GM23338 (cell line): Measurements from ENCODE around the gene GTF2E1. TPM values are rescaled to one million over a fixed set of nuclear protein-coding genes. Genes with fewer than 3 reads are reported as not detected.

Source experiments
- ATAC-seq: fragments of 200-7000 bp; cut with Tn5 transposase; 3 replicates; pipeline ENCODE4 v1.9.1; 2020
- DNase-seq: peaks from one replicate; pipeline ENCODE4 v3.0.0-alpha.2; 2015; ENCODE audit warnings: low spot score
- H2AFZ ChIP-seq: fragments of 200-600 bp; sonication (generic); 2 replicates; pipeline ENCODE4 v1.8.0; 2016; ENCODE audit warnings: antibody characterized with exemption, mild to moderate bottlenecking, moderate library complexity
- H3F3A ChIP-seq: fragments of 200-600 bp; sonication (generic); replicated peaks from 2 replicates; pipeline ENCODE4 v1.8.0; 2017; ENCODE audit warnings: antibody characterized with exemption, mixed run types, low read depth
- H3K27ac ChIP-seq: fragments of 200-600 bp; sonication (generic); 2 replicates; pipeline ENCODE4 v1.6.1; 2016; ENCODE audit warnings: low read depth
- H3K27me3 ChIP-seq: fragments of 200-600 bp; sonication (generic); 2 replicates; pipeline ENCODE4 v1.8.0; 2016; ENCODE audit warnings: mild to moderate bottlenecking, mixed run types, moderate library complexity; ENCODE audit not compliant: insufficient read depth
- H3K36me3 ChIP-seq: fragments of 200-600 bp; sonication (generic); 2 replicates; pipeline ENCODE4 v1.8.0; 2016; ENCODE audit warnings: mild to moderate bottlenecking; ENCODE audit not compliant: insufficient read depth
- H3K4me1 ChIP-seq: fragments of 200-600 bp; sonication (generic); 2 replicates; pipeline ENCODE4 v1.8.0; 2016; ENCODE audit warnings: mild to moderate bottlenecking, moderate library complexity; ENCODE audit not compliant: insufficient read depth
- H3K4me2 ChIP-seq: fragments of 200-600 bp; sonication (generic); 2 replicates; pipeline ENCODE4 v1.7.1; 2017; ENCODE audit warnings: mixed run types
- H3K4me3 ChIP-seq: fragments of 200-600 bp; sonication (generic); 2 replicates; pipeline ENCODE4 v1.6.1; 2016; ENCODE audit warnings: mixed run types
- H3K79me2 ChIP-seq: fragments of 200-600 bp; sonication (generic); replicated peaks from 2 replicates; pipeline ENCODE4 v1.8.0; 2017; ENCODE audit warnings: mild to moderate bottlenecking; ENCODE audit not compliant: insufficient read depth
- H3K9me2 ChIP-seq: fragments of 200-600 bp; sonication (generic); 2 replicates; pipeline ENCODE4 v1.8.0; 2017; ENCODE audit not compliant: insufficient read depth
- H4K20me1 ChIP-seq: fragments of 200-600 bp; sonication (generic); replicated peaks from 2 replicates; pipeline ENCODE4 v1.8.0; 2017; ENCODE audit warnings: mild to moderate bottlenecking; ENCODE audit not compliant: insufficient read depth
- H3K27ac Mint-ChIP-seq: 2 replicates; pipeline ENCODE4 v1.8.0; 2020; ENCODE audit warnings: inconsistent platforms, mild to moderate bottlenecking, moderate library complexity, mixed read lengths
- H3K27me3 Mint-ChIP-seq: 3 replicates; pipeline ENCODE4 v1.8.0; 2022; ENCODE audit warnings: low read depth, mild to moderate bottlenecking, moderate library complexity, mixed read lengths, inconsistent platforms; ENCODE audit not compliant: insufficient read depth, poor library complexity
- H3K36me3 Mint-ChIP-seq: 3 replicates; pipeline ENCODE4 v1.8.0; 2021; ENCODE audit warnings: low read depth, mild to moderate bottlenecking, inconsistent platforms, moderate library complexity, mixed read lengths
- H3K4me1 Mint-ChIP-seq: 3 replicates; pipeline ENCODE4 v1.8.0; 2020; ENCODE audit warnings: mild to moderate bottlenecking, inconsistent platforms, mixed read lengths
- H3K4me3 Mint-ChIP-seq: 3 replicates; pipeline ENCODE4 v1.8.0; 2021; ENCODE audit warnings: moderate library complexity, mild to moderate bottlenecking, inconsistent platforms, mixed read lengths
- H3K9me3 Mint-ChIP-seq: 3 replicates; pipeline ENCODE4 v1.8.0; 2020; ENCODE audit warnings: moderate library complexity, mild to moderate bottlenecking, inconsistent platforms, mixed read lengths
- CREB1 ChIP-seq: fragments of 250-450 bp; sonication (Bioruptor Pico); IDR thresholded peaks from 2 replicates; pipeline ENCODE4 v1.5.0; 2020; ENCODE audit warnings: low read depth, mild to moderate bottlenecking, moderate library complexity
- EZH2 ChIP-seq: fragments of 200-600 bp; sonication (generic); IDR thresholded peaks from one replicate; pipeline ENCODE4 v1.8.0; 2017; ENCODE audit warnings: antibody characterized with exemption, mild to moderate bottlenecking, low read depth; ENCODE audit not compliant: unreplicated experiment
- JUNB ChIP-seq: IDR thresholded peaks from one replicate; pipeline ENCODE4 v1.6.1; 2016; ENCODE audit warnings: antibody characterized with exemption; ENCODE audit not compliant: unreplicated experiment
- STAT1 ChIP-seq: IDR thresholded peaks from one replicate; pipeline ENCODE4 v1.6.1; 2016; ENCODE audit warnings: antibody characterized with exemption; ENCODE audit not compliant: unreplicated experiment
- polyA plus RNA-seq: library from polyadenylated mRNA; unstranded; fragments of >200 nt; fragmentation: Nextera tagmentation; extraction: Ambion mirVana; gene quantifications from 2 replicates; pipeline ENCODE4 v1.2.1, GENCODE V29; 2016
- total RNA-seq: library from RNA; depleted of rRNA; stranded (reverse); fragments of >200 nt; shearing (Covaris generic); gene quantifications from 2 replicates; pipeline ENCODE4 v1.2.3, GENCODE V29; 2014
- TF ChIP-seq, protein P1 (sequence below): fragments of 250-450 bp; sonication (Bioruptor Pico); IDR thresholded peaks from 2 replicates; pipeline ENCODE4 v1.5.0; 2020; ENCODE audit warnings: mild to moderate bottlenecking, moderate library complexity
- TF ChIP-seq, protein P2 (sequence below): IDR thresholded peaks from one replicate; pipeline ENCODE4 v1.6.1; 2018; ENCODE audit warnings: antibody characterized with exemption; ENCODE audit not compliant: unreplicated experiment

The GTF2E1 gene
- total and polyA plus RNA-seq, 2 experiments from 2014 or later, result 24.3 to 69.0 TPM

DNA sequence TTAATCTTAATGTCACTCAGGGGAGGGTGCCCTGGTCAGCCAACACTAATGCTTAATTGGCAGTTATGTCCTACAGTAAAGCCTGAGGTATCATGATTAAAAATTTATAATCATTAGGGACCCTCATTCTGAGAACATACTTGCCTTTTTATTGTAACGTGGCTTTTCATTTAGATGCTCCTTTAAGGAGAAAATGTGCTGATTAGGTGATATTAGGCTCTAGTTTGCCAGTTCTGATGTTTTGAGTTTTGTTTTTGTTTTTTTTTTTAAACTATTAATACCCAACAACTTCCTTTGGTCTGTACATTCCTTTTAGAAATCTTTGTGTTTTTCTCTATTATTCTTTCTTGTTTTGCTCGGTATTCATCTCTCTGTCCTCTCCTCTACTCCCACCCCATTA is 10.3 kb downstream of the GTF2E1 start (continued):
- TF ChIP-seq, protein P1, sequence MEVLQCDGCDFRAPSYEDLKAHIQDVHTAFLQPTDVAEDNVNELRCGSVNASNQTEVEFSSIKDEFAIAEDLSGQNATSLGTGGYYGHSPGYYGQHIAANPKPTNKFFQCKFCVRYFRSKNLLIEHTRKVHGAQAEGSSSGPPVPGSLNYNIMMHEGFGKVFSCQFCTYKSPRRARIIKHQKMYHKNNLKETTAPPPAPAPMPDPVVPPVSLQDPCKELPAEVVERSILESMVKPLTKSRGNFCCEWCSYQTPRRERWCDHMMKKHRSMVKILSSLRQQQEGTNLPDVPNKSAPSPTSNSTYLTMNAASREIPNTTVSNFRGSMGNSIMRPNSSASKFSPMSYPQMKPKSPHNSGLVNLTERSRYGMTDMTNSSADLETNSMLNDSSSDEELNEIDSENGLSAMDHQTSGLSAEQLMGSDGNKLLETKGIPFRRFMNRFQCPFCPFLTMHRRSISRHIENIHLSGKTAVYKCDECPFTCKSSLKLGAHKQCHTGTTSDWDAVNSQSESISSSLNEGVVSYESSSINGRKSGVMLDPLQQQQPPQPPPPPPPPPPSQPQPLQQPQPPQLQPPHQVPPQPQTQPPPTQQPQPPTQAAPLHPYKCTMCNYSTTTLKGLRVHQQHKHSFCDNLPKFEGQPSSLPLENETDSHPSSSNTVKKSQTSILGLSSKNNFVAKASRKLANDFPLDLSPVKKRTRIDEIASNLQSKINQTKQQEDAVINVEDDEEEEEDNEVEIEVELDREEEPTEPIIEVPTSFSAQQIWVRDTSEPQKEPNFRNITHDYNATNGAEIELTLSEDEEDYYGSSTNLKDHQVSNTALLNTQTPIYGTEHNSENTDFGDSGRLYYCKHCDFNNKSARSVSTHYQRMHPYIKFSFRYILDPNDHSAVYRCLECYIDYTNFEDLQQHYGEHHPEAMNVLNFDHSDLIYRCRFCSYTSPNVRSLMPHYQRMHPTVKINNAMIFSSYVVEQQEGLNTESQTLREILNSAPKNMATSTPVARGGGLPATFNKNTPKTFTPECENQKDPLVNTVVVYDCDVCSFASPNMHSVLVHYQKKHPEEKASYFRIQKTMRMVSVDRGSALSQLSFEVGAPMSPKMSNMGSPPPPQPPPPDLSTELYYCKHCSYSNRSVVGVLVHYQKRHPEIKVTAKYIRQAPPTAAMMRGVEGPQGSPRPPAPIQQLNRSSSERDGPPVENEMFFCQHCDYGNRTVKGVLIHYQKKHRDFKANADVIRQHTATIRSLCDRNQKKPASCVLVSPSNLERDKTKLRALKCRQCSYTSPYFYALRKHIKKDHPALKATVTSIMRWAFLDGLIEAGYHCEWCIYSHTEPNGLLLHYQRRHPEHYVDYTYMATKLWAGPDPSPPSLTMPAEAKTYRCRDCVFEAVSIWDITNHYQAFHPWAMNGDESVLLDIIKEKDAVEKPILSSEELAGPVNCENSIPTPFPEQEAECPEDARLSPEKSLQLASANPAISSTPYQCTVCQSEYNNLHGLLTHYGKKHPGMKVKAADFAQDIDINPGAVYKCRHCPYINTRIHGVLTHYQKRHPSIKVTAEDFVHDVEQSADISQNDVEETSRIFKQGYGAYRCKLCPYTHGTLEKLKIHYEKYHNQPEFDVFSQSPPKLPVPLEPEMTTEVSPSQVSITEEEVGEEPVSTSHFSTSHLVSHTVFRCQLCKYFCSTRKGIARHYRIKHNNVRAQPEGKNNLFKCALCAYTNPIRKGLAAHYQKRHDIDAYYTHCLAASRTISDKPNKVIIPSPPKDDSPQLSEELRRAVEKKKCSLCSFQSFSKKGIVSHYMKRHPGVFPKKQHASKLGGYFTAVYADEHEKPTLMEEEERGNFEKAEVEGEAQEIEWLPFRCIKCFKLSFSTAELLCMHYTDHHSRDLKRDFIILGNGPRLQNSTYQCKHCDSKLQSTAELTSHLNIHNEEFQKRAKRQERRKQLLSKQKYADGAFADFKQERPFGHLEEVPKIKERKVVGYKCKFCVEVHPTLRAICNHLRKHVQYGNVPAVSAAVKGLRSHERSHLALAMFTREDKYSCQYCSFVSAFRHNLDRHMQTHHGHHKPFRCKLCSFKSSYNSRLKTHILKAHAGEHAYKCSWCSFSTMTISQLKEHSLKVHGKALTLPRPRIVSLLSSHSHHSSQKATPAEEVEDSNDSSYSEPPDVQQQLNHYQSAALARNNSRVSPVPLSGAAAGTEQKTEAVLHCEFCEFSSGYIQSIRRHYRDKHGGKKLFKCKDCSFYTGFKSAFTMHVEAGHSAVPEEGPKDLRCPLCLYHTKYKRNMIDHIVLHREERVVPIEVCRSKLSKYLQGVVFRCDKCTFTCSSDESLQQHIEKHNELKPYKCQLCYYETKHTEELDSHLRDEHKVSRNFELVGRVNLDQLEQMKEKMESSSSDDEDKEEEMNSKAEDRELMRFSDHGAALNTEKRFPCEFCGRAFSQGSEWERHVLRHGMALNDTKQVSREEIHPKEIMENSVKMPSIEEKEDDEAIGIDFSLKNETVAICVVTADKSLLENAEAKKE (CRISPR knock-in tag), result no peak
- no peak for TF ChIP-seq JUNB

DNA sequence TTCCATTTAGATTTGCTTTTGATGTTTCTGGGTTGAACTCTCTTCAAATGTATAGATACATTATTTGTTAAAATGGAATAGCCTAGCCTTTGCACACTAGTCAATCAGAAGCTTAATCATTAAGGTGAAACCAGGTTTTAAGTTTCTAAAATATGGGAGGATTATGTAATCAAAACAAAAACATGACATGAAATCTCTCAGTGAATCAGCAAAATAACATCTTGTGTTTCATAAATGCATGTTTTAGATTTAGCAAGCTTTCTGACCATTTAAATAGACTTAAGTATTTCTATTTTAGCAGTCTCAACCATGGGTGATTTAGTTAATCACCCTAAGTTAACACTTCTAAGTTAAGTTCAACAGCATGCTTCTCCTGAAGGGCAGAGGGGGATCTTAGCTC is 11.3 kb downstream of the GTF2E1 start:
- no peak overlapping the region for H3K4me2 ChIP-seq
- Mint-ChIP-seq H3K9me3 (peaks cover 8% of the 10 kb centered on the region; the same call in 2 of the 3 replicates), H3K4me3 (no peak overlapping the region), H3K36me3 (peaks cover 81% of the 10 kb centered on the region), H3K27ac (peak overlapping the region; percentile 63), H3K27me3 (no peaks in the 10 kb centered on the region), H3K4me1 (peaks cover 37% of the 10 kb centered on the region)
- peaks cover 9% of the 10 kb centered on the region; the same call in 1 of the 2 replicates for H4K20me1 ChIP-seq
- no peaks in the 10 kb centered on the region for H3F3A ChIP-seq
- peaks cover 12% of the 10 kb centered on the region for H3K4me1 ChIP-seq
- H3K4me3 ChIP-seq, result no peak overlapping the region
- ATAC-seq (no peak), DNase-seq (no peak)
- H2AFZ ChIP-seq, result no peak overlapping the region
- H3K36me3 ChIP-seq, result peaks cover 15% of the 10 kb centered on the region; the same call in 1 of the 2 replicates
- no peaks in the 10 kb centered on the region for H3K27me3 ChIP-seq
- peaks cover 100% of the 10 kb centered on the region for H3K79me2 ChIP-seq
- no peak overlapping the region for H3K27ac ChIP-seq
- no peaks in the 10 kb centered on the region for H3K9me2 ChIP-seq
- TF ChIP-seq STAT1 (no peak), CREB1 (no peak), EZH2 (no peak)
- TF ChIP-seq, protein P2, sequence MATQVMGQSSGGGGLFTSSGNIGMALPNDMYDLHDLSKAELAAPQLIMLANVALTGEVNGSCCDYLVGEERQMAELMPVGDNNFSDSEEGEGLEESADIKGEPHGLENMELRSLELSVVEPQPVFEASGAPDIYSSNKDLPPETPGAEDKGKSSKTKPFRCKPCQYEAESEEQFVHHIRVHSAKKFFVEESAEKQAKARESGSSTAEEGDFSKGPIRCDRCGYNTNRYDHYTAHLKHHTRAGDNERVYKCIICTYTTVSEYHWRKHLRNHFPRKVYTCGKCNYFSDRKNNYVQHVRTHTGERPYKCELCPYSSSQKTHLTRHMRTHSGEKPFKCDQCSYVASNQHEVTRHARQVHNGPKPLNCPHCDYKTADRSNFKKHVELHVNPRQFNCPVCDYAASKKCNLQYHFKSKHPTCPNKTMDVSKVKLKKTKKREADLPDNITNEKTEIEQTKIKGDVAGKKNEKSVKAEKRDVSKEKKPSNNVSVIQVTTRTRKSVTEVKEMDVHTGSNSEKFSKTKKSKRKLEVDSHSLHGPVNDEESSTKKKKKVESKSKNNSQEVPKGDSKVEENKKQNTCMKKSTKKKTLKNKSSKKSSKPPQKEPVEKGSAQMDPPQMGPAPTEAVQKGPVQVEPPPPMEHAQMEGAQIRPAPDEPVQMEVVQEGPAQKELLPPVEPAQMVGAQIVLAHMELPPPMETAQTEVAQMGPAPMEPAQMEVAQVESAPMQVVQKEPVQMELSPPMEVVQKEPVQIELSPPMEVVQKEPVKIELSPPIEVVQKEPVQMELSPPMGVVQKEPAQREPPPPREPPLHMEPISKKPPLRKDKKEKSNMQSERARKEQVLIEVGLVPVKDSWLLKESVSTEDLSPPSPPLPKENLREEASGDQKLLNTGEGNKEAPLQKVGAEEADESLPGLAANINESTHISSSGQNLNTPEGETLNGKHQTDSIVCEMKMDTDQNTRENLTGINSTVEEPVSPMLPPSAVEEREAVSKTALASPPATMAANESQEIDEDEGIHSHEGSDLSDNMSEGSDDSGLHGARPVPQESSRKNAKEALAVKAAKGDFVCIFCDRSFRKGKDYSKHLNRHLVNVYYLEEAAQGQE, result no peak
- TF ChIP-seq, protein P1 (CRISPR knock-in tag), result no peak
